ENCODE data around the gene APOB. TPM values are rescaled to one million over a fixed set of nuclear protein-coding genes. Genes with fewer than 3 reads are reported as not detected.

The APOB gene
- total RNA-seq, 1 donor from 2014 or later, result 1.7 TPM

GRCh38 chr2:21005111-21005699 lies 38.7 kb downstream of the APOB start:
- DNase-seq (ENCODE audit: low spot score), result no peak

DNA sequence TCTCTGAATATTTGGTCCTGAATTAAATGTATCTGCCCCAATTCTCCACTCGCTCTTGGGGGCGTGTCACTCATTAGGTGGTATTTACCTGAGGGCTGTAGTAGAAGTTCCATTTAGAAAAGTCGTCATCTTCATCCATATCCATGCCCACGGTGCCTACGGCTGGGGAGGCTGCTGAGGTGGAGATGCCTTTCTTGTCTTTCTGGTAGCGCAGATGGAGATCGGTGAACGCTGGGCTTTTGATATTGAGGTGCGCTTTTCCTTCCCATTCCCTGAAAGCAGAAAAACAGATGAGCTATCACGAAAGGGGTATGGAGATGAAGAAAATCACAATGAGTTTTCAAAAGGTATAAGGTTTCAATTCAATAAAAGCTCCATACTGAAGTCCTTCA lies 39.7 kb downstream of the APOB start:
- no peak for DNase-seq (ENCODE audit: low spot score)

DNA sequence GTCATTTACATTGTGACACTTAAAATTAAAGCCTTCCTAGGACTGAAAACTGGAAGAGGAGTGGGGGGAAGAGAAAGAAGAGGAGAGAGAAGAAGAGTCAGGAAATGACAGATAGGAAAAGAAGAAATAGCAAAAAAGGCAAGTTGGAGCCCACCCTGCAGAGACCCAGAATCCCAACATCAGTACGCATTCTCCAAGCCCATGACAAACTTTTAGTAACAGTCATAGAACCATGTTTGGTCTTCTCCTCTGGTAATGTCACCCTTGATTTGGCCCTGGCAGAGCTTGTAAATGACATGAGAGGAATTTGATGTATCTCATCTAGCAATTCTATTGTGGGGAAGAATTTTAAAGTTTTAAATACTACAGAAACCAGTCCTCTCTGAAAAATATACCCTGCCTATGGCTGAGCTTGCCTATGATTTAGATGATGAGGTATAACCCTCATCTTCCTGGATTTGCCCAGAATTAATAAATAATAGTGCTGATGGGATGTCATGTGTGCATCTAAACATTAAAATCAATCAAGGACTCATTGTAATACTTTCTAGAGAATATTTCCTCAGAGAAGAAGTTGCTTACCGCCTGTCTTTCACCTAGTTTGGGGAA lies 40.2 kb downstream of the APOB start:
- no peak for DNase-seq (ENCODE audit: low spot score)

GRCh38 chr2:21002814-21003192 lies 41.1 kb downstream of the APOB start:
- DNase-seq (ENCODE audit: low spot score), result no peak

DNA sequence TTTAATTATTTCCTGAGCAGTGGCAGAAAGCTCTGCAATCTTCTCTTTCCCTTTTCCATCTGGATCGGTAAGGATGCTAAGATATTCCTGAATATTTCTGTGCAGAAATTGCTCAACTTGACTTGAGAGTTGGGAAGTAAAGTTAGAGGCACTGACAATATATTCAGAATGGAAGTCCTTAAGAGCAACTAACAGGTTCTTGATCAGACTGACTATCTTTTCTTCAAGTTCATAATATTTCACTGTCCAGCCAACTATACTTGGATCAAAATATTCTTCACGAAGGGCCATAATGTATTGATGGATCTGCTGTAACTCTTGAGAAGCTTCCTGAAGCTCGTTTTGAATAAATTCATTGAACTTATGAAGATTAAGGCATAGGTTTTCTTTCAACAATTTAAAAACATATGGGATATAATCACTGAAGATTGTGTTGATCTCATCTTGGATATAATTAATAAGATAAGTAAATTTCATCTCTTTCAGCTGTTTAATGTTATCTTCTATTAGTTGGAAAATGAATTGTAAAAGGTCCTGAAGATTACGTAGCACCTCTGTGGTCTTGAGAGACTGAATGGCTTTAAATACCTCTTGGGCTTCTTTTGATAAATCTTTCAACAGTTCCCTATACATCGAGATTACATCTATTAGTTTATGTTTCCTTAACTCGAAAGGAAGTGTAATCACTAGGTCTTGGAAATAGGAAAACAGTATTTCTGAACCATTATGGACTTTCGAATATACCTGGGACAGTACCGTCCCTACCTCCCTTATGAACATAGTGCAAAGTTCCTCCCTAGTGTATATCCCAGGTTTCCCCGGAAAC lies 41.7 kb downstream of the APOB start:
- DNase-seq (ENCODE audit: low spot score), result no peak

DNA sequence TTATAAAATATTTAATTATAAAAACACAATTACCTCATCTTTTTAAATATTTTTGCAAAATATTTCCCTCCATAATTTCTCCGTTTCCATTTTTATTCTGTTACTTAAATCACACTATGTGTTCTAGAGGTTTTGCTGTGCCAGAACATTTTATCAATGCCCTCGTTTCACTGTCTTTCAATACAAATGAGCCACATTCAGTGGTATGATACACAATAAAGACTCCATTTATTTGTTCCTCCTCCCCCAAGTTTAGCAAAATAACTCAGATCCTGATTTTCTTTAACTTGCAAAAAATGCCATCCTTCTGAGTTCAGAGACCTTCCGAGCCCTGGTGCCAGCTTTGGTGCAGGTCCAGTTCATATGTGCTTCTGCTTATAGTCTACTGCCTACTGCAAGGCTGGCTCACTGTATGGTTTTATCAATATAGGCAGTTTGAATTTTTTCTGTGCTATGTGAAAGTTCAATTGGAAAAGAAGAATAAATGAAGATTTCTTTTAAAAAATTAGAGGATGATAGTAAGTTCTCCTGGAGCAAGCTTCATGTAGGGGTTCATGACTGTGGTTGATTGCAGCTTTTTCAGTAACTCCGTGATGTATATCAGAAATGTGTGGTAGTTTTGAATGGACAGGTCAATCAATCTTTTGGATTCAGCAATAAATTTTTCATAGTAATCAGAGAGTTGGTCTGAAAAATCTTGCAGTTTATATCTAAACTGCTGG lies 42.5 kb downstream of the APOB start:
- DNase-seq (ENCODE audit: low spot score), result no peak

DNA sequence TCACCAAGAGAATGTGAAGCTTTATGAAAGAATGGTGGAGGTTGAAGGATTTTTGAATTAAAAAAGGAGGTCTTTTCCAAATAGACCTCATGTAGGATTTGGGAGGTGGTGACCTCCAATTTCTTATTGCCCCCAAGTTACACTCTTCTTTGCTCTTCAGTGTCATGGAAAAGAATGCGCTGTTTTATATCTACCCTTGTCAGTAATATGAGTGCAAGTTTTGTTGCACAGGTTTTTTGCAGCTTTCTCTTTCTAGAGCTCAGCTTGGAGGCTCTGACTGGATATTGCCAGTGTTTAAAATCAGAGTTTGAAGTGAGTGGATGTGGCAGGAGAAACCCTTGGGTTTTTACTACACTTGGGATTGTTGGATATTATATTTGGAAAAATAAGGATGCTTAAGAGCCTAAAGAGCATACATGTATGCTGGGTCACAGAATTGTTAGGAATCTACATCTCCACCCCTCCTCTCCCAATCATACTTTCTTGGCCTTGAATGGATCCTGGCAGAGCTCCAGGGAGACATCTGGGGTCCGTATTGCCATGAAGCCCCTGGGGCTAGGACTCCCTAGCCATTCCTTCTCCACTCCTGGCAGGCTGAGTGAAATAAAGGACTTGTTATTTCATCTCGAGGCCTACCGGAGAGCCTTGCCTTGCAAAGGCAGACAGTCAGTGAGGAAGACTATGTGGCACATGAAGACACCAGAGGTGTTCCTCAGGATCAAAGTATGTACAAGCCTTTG lies 43.8 kb downstream of the APOB start:
- DNase-seq (ENCODE audit: low spot score), result no peak

DNA sequence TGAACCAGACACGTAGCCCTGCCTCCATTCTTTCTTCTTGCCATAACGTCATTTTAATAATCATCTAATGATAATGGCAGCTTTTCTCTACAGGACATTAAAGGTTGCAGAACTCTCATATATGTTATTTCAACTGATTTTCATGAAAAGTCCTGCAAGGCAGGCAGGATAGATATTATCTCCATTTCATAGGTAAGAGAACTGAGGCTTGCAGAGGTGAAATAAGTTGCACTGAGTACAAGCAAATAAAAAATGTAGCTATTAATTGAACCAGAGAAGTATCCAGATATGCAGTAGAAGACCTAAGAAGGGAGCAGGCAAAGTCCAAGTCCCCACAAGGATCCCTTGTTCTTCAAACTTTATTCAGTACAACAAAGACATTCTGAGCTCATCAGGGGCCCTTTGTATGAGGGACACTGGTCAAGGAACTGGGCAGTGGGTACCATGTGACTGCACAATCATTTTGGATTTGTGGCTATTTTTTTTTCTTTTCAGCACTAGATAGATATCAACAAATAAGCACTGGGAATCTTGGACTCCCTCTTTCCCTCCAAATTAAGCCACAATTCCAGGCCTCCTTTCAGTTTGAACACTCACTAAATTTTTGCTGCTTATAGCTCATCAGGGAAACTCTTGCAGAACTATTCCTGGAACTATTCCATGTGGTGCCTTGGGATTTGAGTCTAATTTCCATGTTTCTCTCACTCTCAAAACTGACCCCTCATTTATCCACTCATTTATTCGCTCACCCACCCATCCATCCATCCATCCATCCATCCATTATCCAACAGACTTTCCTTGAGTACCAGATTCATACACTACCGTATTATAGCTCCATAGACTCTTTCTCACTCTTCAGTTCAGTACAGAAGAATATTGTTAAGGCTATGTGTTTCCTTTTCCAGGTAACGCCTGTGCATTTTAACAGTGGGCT lies 44.6 kb downstream of the APOB start:
- DNase-seq (ENCODE audit: low spot score), result no peak

DNA sequence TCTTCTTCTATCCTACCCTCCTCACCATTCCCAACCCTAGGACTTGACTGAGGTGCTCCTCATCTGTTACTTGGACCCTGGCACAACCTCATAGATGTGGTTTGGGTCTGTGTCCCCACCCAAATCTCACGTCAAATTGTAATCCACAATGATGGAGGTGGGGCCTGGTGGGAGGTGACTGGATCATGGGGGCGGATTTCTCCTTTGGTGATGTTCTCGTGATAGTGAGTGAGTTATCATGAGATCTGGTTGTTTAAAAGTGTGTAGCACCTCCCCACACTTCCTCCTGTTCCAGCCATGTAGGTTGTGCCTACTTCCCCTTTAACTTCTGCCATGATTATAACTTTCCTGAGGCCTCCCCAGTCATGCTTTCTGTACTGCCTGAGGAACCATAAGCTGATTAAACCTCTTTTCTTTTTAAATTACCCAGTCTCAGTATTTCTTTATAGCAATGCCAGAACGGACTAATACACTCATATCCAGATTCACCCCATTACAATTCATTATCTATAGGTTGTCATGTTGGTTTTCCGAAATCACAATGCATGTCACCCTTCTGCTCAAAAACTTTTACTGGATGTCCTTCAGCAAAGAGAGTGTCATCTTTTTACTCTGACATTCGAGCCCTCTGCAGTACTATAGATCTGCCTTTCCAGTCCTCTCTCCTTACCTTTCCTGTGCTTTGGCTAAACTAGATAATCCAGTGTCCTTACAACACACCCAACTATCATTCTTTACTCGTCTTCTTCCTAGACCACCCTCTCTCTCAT lies 45.7 kb downstream of the APOB start:
- DNase-seq (ENCODE audit: low spot score), result no peak

GRCh38 chr2:20994130-20994529 lies 49.7 kb downstream of the APOB start:
- DNase-seq (ENCODE audit: low spot score), result no peak

GRCh38 chr2:20992201-20992711 lies 51.6 kb downstream of the APOB start:
- peak; percentile 45 for DNase-seq (ENCODE audit: low spot score)

DNA sequence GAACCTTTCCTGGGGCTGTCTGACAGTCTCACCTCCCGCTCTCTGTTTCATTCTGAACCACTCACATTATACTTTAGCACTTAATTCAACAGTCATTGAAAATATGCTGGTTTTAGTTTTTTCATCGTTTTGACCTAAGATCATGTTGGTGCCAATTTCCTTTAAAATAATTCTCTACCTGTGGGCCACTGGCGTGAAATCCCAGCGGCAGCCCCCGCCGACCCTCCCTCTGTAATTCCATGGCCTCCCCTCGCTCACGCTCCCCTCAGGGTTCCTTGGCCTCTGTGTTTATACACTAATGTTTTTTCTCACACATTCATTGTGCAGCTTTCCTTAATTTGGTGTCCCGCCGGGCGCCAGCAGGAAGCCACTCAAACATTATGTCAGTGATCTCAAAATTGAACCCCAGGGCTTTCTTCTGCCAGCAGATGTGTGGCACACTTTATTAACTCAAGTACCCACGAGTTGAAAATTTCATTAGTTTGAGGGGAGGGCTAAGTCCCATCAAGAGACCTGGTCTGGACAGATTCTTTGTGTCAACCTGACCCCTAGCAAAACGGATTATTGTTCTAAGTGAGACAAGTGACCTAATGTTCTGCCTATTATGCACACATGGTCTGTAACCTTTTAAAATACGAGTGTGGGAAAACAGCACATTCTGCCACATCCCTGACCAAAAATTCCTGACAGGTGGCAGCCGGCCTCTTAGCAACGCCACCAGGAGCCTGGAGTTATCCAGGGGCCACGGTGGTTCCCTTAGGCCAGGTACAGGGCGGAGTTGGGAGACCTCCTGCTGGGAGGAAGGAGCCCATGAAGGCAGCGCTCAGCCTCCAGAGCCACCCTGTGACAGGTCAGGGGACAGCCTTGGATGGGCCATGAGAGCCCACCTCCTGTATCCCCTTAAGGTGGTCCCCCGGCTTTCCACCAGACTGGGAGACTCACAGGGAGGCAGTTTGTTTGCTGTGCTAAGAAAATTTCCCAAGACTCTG lies 53.1 kb downstream of the APOB start:
- no peak for DNase-seq (ENCODE audit: low spot score)

DNA sequence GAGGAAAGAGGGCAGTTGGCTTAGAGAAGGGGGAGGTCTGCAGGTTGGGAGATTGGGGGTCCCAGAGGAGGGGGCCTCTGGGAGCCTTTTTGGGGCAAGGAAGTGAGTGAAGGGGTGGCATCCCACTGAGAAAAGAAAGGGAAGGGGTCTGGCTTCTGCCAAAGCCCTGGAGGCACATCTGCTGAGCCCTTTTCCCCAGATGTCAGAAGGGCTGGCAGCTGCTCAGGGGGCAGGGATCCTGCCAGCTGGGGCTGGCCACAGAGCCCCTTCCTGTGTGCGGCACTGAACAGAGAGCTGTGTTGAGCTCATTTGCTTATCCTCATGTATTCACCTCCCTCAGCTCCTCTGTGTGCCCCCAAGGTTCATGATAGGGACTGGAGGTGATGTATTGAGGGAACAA lies 54.5 kb downstream of the APOB start:
- DNase-seq (ENCODE audit: low spot score), result no peak

DNA sequence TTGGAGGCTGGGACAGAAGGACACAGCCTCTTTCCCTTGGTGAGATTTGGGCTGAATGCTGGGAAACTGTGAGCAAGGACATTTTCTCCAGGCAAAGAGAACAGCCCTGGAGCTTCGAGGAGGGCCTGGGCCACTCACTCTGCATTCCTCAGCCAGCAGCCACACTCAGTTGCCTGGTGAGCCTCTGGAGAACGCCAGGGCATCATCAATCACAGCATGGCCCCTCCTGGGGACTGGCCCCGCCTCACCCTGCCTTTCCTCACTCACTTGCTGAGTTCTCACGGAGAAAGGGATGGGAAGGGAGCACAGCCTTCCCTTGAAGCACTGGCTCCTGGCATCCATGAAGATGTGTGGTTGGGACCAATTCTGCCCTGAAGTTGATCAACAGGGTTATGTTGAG lies 55.0 kb downstream of the APOB start:
- DNase-seq (ENCODE audit: low spot score), result no peak

GRCh38 chr2:20986024-20986939 lies 57.6 kb downstream of the APOB start:
- no peak for DNase-seq (ENCODE audit: low spot score)

DNA sequence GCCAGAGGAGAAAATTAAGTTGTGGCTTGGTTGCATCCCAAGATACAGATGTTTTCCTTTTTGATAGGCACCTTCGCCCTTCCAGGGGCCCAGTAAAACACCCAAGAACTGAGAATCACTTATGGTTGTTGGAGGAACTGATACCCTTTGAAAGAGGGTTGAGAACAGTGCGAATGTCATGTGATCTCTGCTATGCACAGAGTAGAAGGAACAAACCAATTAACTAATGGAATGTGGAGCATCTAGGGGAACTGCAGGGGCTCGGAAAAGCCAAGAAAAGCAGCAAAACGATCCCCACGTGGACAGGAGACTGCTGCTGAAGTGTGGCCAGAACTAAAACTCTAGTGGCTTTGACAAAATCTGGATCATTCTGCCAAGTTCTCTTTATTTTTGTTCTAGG lies 58.8 kb downstream of the APOB start:
- no peak for DNase-seq (ENCODE audit: low spot score)

- DNase-seq (ENCODE audit: low spot score), result no peak
These were observed 59.5 kb downstream of the APOB start for GRCh38 chr2:20984408-20984807.
